ENCODE data around the gene WDR7.

GRCh38 chr18:56637176-56637575 is 14.0 kb upstream of the WDR7 start:
- TF ChIP-seq CTCF (IDR thresholded peaks at IDR 0.05; ENCODE audit: low read depth, low read length) (no peak), EZH2phosphoT487 (IDR thresholded peaks at IDR 0.05; ENCODE audit: low read depth) (no peak)

Measured in OCI-LY3 (cell line).